HG02759 (cell line): ENCODE results near the gene TMEM273.

ENCODE experiments used
- ATAC-seq: cut with Tn5 transposase; IDR thresholded peaks from one replicate; pipeline ENCODE4 v1.9.1; 2021; ENCODE audit warnings: mild to moderate bottlenecking, moderate library complexity; ENCODE audit not compliant: unreplicated experiment

The TMEM273 gene

GRCh38 chr10:49149881-49150280, 38.3 kb downstream of the TMEM273 start:
- no peak for ATAC-seq

- no peak for ATAC-seq
These were observed 44.0 kb downstream of the TMEM273 start for GRCh38 chr10:49144058-49144720.

GRCh38 chr10:49143249-49143648, 44.9 kb downstream of the TMEM273 start:
- ATAC-seq = no peak

- peak; percentile 90 for ATAC-seq
These were observed 46.5 kb downstream of the TMEM273 start for GRCh38 chr10:49141541-49142332.

GRCh38 chr10:49140304-49141177, 47.6 kb downstream of the TMEM273 start:
- no peak for ATAC-seq

- no peak for ATAC-seq
These were observed 48.4 kb downstream of the TMEM273 start for GRCh38 chr10:49139846-49140195.

GRCh38 chr10:49139028-49139845, 49.0 kb downstream of the TMEM273 start:
- ATAC-seq = no peak

- ATAC-seq = no peak
These were observed 49.8 kb downstream of the TMEM273 start for GRCh38 chr10:49138361-49138891.

GRCh38 chr10:49136525-49136924, 51.7 kb downstream of the TMEM273 start:
- ATAC-seq = no peak

GRCh38 chr10:49135575-49136313, 52.4 kb downstream of the TMEM273 start:
- peak; percentile 67 for ATAC-seq

- no peak for ATAC-seq
These were observed 53.9 kb downstream of the TMEM273 start for GRCh38 chr10:49134327-49134726.

- ATAC-seq = no peak
These were observed 54.4 kb downstream of the TMEM273 start, which contains the start of gene FAM170B for GRCh38 chr10:49133706-49134248. FAM170B (minus strand) TSS chr10:49134021; CDS start chr10:49133918, 103 bp downstream.

- ATAC-seq = no peak
These were observed 55.8 kb downstream of the TMEM273 start for GRCh38 chr10:49132362-49132737.

- no peak for ATAC-seq
These were observed 56.5 kb downstream of the TMEM273 start for GRCh38 chr10:49131507-49132361.

GRCh38 chr10:49129376-49129775, 58.8 kb downstream of the TMEM273 start:
- no peak for ATAC-seq

GRCh38 chr10:49128854-49129253, 59.3 kb downstream of the TMEM273 start:
- no peak for ATAC-seq

- no peak for ATAC-seq
These were observed 63.9 kb downstream of the TMEM273 start for GRCh38 chr10:49123981-49124950.
